AG08396 (cell line): ENCODE measurements around the gene AMZ1.

ENCODE experiments used
- DNase-seq: peaks from one replicate; pipeline ENCODE4 v3.0.0; 2012; ENCODE audit warnings: low spot score, mixed read lengths

The AMZ1 gene

DNA sequence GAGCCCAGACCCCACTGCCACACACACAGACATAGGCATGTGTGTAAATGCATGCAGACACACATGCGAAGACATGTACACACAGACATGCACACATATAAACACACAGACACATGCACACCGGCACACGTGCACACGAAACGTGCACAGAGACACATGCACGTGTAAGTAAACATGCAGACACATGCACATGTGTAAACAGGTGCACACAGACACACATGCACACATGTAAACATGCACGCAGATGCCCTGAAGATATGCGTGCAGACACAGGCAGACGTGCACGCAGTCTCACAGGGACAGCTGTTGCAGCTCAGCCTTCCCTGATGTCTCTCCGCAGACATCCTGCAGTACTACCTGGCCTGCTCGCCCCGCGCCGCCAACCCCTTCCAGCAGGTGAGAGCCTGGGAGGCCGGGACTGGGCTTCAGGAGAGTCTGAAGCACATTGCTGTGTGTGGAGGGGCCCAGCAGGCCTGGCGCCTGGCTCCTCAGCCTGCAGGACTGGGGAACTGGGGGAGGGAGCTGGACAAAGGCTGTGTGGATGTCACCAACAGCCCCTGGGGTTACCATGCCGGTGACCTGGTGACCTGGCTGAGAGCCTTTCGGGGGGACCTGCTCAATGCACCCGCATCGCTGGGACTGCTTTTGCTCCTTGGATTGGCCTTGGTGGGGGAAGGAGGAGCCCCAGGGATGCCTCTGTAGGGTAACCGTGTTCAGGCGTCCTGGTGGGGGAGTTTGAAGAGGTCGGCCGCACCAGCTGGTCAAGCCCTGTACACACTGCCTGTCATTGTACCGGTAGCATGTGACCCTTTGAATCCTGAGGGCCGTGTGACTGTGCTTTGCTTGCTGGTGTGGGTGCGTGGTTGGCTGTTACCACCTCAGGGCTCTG, 35.9 kb upstream of the AMZ1 start:
- DNase-seq, result no peak

DNA sequence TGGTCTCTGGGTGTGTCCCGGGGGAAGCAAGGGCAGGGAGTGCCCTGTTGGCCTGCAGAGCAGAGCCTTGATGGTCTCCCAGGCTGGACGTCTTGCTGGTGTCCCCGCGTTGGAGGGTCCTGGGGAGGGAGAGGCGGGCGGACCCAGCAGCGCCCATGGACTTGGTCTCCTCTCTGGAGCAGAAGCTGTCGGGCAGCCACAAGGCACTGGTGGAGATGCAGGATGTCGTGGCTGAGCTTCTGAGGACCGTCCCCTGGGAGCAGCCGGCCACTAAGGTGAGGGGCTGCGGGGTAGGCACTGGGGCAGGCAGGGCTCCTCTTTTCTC, 35.3 kb upstream of the AMZ1 start:
- DNase-seq, result no peak

DNA sequence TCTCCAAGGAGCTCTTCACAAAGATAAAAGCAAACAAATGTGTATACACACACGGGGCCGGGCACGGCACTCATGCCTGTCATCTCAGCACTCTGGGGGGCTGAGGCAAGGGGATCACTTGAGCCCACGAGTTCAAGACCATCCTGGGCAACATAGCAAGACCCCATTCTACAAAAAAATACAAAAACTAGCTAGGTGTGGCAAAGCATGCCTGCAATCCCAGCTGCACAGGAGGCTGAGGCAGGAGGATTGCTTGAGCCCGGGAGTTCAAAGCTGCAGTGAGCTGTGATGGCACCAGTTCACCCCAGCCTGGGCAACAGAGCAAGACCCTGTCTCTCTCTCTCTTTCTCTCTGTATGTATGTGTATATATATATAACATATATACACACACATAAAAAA, 33.9 kb upstream of the AMZ1 start:
- no peak for DNase-seq

DNA sequence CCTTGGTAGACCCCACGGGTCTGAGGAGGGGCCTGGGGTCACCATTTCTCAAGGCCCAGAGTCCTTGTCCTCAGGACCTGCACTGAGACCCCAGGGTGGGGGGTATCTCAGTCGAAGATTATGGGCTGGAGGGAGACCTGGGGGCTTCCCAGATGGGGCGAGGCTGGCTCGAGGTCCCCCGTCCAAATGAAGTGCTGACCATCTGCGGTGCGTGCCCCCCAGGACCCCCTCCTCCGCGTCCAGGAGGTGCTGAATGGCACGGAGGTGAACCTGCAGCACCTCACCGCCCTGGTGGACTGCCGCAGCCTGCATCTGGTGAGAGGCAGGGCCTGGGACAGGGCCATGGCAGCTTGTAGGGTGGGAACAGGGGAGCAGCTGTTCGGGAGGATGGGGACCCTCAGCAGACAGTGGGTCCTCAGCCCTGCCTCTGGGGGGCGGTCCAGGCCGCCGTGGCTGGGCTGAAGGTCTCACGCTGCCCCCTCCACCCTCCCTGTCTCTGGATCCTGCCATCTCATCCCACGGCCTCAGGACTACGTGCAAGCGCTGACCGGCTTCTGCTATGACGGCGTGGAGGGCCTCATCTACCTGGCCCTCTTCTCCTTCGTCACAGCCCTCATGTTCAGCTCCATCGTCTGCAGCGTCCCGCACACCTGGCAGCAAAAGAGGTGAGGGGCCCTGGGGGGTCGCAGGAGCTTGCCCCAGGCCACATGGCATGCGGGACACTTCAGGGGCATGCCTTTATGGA, 32.0 kb upstream of the AMZ1 start:
- DNase-seq, result no peak

DNA sequence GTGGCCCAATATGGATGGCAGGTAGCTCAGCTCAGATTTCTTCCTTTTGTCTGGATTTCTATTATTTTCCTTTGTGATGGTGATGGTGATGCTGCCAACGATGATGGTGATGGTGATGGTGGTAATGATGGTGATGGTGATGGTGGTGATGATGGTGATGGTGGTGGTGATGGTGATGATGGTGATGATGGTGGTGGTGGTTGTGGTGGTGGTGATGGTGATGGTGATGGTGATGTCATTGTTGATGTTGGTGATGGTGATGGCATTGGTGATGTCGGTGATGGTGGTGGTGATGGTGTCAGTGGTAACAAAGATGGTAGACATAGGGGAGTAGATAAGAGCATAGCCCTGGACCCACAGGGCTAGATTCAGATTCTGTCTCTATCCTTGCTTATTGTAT, 30.8 kb upstream of the AMZ1 start:
- DNase-seq, result no peak

DNA sequence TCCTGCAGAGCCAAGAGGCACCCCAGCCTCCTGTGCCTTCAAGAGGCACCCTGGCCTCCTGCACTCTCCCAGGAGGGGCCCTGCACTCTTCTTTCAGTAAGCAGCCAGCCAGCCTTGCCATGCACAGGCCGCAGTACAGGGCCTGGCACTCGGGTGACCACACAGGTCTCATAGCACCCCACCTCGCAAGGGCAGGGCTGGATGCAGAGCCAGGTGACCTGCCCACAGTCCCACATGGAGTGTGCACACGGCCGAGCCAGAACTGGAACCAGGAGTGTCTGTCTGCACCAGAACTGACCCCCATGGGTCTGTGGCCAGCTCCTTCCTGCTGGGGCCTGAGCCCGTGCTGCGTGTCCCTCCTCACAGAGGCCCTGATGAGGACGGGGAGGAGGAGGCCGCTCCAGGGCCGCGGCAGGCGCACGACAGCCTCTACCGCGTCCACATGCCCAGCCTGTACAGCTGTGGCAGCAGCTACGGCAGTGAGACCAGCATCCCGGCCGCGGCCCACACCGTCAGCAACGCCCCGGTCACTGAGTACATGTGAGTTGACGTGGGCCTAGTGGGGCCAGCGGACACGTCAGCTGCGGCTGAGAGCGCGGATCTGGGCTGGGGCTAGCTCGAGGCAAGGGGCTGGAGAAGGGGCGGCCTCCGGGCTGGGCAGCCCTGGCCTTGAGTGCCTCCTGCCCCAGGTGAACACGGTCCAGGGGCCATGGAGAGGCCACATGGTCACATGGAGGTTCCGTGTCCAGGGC, 29.9 kb upstream of the AMZ1 start:
- DNase-seq, result no peak

DNA sequence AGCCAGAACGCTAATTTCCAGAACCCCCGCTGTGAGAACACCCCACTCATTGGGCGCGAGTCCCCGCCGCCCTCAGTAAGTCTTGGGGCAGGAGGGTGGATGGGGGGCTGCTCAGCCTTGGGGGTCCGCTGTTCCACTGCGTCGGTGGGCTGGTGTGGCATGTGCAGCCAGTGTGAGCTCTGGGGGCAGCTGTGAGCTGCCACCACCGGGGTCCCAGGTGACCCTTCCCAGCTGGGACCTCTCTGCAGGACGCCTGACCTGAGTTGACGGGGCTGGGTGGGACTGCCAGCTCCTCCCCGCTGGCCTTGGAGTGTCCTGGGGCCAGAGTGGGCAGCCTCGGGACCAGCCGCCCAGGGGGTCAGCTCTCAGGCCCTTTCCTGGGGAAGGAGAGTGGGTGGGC, 29.1 kb upstream of the AMZ1 start:
- no peak for DNase-seq

DNA sequence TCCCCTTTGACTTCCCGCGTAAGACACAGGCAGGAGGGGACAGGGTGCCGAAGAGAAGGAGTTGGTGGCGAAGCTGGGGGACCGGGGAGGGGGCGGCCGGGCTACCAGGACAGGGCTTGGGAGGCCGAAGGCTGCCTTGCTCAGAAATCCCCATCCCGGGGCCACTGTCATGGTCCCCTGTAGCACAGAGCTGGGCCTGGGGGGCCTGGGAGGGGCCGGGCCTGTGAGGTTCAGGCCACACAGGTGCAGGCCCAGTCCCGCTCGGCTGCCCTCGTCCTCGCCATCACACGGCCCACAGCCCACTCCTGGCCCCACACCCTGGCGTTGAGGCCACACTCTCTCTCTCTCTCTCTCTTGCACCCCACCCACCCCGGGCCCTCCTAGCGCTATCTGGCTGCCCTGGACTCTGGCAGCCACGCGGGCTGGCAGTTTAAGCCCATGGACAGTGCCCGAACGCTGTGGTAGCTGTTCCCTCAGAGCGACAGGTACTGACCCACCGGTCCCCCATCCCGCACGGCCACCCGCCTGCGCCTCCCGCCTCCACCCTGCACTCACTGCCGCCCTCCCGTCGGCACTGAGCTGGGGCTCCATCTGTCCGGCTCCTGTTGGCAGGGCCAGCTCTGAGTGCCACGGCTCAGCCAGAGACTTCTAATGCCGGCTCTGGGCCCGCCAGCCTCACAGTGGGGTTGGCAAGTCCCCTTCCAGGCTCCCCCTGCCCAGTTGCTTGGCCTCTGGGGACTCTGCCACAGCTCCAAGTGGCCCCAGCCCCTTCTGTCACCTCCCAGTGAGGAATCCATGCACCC, 28.2 kb upstream of the AMZ1 start:
- DNase-seq, result no peak

DNA sequence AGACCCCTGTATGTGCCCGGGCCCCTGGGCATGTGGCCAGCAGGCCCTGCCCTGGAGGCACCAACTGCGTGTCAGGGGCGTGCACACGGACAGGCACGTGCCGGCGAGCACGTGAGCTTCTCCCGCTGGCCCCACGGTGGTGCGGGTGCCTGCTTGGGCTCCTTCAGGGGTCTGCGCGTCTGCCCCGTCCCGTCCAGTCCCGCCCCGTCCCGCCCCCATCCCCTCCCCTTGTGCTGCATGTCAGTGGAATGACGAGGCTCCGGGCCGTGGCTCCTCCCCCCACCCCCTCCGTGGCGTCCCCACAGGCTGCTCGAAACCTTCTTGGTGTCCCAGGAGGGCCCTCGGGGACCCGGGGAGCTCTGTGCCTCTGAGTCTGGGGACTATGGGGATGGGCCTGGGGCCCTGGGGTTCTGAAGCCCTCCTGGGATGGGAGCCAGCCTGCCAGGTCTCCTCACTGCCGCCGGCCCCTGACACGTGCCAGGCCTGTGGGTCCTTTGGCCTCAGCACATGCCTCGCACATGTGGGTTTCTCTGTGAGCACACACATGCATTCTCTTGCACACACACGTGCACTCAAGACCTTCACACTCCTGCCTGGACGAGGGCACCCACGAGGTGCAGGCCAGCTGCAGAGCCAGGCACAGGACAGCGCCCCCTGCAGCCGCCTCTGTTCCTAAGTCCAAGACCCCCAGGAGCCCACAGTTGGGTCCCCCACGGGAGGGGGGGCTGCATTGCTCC, 27.5 kb upstream of the AMZ1 start:
- no peak for DNase-seq

DNA sequence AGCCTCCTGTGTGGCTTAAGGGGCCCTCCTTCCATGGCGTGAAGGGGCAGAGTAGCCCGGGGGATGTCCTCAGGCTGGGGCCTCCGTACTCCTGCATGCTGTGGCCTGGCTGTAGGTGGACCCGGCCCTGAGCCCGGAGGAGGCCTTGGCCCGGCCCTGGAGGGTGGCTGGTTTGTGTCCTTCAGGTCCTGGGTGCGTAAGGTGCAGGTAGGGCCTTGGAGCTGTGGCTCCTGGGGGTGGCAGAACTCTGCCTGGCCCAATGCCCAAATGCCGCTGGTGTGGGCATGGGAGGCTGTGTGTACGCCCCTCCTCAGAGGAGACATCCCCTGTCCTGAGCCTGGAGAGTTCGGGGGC, 26.9 kb upstream of the AMZ1 start:
- DNase-seq, result no peak

DNA sequence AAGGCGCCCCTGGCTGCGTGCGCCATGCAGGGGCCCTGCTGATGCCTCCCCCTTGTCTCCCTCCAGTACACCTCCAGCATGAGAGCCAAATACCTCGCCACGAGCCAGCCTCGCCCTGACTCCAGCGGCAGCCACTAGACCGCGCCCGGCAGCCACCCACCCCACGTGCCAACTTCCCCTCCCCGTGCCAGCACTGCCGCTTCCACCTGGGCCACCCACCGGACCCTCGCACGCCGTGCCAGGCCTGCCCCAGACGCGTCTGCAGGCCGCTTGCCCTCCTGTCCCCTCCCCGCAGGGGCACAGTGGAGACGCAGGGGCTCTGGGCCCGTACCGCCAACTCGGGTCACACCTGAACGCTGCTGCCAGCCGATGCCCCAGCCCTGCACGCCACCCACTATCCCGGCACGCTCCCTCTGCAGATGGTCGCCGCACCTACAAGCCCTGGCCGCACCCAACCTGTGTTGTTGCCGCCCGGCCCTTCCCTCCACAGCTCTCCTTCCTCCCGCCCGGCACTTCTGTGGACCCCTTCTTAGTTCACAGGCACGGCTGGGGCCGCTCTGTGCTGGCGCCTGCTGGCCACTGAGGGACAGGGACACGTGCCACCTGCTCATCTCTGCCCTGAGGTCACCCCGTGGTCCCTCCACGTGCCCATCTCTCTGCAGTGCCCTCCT, 26.3 kb upstream of the AMZ1 start:
- DNase-seq, result no peak

DNA sequence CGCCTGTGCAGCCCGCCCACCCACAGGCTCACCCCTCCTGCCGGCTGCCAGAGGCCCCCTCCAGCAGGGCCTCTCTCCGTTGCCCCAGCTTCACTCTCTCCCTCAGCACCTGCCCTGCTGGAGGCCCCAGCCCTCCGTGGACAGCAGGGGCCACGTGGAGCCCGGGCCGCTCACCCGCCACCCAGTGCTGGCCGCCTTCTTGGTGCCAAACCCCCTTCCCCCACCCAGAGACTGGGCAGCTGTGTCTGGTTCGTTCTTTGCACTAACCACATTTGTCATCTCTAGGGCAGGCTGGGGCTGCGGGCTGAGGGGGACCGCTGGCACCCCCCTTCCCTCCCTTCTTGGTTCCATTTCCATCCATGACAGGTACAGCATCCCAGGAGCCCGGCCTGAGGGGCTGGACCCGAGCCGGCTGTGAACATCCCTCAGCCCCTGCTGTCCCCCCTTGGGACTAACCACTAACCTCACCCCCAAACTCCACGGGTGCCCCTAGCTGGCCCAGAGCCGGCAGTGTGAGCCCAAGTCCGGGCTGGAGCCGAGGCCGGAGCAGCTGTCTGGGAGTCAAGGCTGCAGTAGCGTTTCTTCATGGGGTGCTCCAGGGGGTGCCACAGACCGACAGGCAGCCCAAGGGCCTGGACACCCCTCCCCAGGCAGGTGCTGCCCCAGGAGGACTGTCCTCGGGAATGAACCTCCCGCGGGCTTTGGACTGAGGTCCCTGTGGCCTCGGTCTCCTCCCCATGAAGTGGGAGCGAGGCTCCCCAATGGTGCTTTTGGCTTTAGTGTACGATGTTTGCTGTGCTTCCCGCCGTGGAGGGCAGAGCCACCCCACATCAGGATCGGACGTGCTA, 25.5 kb upstream of the AMZ1 start:
- no peak for DNase-seq

DNA sequence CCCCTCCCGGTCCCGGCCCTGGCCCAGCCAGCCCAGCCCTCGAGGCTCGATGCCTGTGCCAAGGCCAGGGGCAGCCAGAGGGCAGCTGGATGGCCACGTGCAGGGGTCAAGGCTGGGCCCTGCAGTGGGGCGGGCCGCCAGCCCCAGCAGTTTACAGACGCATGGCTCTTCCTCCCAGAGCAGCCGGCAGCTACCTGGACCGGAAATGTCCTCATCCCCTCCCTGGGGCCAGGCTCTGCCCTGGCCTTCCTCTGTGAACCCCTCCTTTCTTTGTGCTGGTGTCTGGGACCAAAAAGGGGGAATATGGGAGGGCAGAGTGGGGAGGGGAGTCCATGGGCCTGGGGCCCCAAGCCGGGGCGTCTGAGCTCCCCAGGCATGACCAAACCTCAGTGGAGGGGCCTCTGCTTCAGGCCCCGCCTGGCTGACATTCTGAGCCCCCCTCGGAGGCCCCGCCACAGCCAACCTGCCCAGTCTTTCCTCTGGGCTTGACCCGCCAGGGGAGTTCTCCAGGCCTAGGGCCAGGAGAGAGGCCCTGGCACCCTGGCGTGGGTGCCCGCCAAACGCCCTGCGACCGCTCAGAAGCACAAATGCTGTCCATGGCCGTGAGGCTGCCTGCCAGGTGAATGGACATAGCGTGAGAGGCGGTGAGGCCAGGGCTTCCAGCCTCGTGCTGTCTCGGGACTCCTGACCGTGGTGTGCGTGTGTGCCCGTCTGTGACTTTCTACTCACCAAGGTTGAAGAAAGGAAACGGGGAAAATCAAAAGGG, 24.7 kb upstream of the AMZ1 start:
- no peak for DNase-seq

DNA sequence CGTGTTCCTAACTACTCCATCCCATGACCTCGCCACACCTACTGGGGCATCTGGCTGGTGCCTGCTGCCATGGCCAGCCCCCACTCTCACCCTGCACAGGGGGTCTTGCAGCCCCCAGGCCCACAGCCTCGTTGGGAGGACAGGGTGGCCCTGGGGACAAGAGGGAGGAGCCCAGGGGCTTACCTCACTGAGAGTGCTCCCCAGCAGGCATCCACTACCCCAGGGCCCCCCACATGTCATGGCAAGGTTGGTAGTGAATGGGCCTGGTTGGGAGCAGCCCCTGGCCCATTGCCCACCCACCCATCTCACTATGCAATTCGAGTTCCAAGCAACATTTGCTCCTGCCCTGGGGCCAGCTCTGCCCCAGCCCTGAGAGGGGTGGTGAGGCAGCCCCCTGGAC, 24.0 kb upstream of the AMZ1 start:
- DNase-seq, result no peak

DNA sequence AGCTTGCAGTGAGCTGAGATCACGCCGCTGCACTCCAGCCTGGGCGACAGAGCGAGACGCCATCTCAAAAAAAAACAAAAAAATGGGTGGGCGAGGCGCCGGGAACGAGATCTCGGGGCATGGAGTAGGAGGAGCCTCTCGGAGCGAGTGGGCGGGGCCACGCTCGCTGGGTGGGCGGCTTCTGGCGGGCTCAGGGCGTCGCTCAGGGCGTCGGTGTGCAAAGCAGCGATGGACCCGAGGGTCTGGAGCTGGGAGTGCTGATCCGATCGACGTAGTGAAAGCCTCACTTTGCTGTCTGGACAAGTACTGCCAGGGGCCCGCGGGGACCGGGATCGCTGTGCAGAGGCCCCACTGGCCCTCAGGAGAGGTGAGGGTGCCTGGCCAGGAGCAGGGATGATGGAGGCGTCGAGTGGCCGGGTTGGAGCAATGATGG, 22.6 kb upstream of the AMZ1 start:
- DNase-seq, result no peak

DNA sequence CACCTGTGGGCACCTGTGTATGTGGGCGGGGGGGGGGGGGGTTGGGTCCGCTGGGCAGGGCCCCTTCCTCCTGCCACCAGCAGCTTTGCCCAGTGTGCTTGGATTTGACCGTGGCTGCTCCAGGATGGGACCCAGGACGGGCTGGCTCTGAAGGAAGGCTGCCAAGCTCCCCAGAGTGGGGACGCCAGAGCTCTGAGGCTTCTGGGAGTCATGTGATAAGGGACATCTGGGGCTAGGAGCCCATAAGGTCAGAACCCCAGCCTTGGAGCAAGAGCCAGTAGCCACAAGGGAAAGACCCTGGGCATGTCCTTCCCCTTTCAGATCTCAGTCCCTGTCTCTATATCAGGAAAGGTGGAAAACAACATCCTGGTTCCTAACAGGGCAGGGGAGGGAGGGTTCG, 21.8 kb upstream of the AMZ1 start:
- DNase-seq, result no peak

DNA sequence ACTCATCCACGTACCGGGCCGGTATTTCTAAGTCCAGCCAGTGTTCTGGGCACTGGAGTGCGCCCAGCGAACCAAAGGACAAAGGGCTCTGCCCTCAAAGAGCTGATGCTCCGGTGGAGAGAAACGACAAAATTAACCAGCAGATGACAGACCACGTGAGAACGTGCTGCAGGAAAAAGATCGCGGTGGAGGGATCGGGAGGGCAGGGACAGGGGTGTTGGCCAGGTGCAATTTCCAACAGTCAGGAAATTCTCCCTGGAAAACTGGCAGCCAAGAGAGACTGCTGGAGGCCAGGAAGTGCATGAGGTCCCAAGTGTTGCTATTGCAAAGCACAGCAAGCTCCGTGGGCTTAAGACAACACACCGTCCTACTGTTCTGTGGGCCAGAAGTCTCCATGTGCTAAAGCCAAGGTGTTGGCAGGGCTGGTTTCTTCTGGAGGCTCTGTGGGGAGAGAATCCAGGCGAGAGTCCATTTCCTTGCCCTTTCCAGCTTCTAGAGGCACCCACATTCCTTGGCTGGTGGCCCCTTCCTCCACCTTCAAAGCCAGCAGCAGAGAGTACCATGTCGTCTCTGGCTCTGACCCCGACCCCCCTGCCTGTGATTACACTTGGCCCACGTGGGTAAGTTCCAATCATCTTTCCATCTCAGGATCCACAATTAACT, 21.3 kb upstream of the AMZ1 start:
- DNase-seq, result no peak

DNA sequence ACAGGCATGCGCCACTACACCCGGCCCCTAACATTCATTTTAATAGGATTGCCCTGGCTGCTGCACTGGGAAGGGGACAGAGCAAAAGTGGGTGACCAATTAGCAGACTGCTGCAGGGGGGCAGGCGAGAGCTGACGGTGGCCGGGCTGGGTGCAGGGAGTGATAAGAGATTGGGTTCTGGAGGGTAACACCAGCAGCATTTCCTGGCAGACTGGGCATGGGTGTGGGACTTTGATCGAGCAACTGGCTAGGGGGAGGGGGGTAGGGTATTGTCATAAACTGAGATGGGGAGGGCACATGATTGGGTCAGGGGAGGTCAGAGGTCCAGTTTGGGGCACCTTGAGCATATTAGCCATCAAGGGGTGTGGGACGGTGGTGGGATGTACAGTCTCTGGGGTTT, 20.2 kb upstream of the AMZ1 start:
- DNase-seq, result no peak

DNA sequence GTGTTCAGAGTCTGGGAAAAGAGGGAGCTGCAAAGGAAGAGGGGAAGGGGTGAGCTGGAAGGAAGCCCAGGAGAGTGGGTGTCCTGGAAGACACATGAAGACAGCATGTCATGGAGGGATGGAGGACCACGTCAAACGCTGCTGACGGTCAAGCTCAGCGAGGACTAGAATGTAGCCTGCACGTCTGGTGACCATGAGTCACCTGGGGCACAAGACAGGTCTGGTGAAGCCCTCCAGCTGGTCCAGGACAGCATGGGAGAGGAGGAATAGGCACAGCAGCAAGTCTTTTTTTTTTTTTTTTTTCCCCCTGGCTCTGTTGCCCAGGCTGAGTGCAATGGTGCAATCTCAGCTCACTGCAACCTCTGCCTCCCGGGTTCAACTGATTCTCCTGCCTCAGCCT, 19.6 kb upstream of the AMZ1 start:
- peak; percentile 79 for DNase-seq
